ENCODE results near the gene GRM7.

GRM7 gene

GRCh38 chr3:7095116-7095515, 234.2 kb downstream of the GRM7 start:
- DNase-seq: no peak
- TF ChIP-seq CTCF (IDR thresholded peaks at IDR 0.05; ENCODE audit: low read depth, low read length): no peak

GRCh38 chr3:7100136-7100535, 239.2 kb downstream of the GRM7 start:
- Histone ChIP-seq H3K9me3 (no peaks in the 10 kb centered on the region), H3K4me3 (ENCODE audit: low read depth, low read length) (no peak overlapping the region), H3K4me1 (no peaks in the 10 kb centered on the region), H3K27me3 (no peaks in the 10 kb centered on the region), H3K36me3 (no peaks in the 10 kb centered on the region)
- DNase-seq: no peak
- no peak for TF ChIP-seq CTCF (IDR thresholded peaks at IDR 0.05; ENCODE audit: low read depth, low read length)

More at GRCh38 chr3:7095116-7095515, 234.2 kb downstream of the GRM7 start:
- Histone ChIP-seq H3K4me1 (no peaks in the 10 kb centered on the region), H3K36me3 (no peaks in the 10 kb centered on the region), H3K4me3 (ENCODE audit: low read depth, low read length) (no peak overlapping the region), H3K27me3 (no peaks in the 10 kb centered on the region), H3K9me3 (no peaks in the 10 kb centered on the region)

- H3K4me3 ChIP-seq (ENCODE audit: low read depth, low read length): no peak overlapping the region
- H3K27me3 ChIP-seq: no peaks in the 10 kb centered on the region
- no peak for DNase-seq
- no peaks in the 10 kb centered on the region for H3K36me3 ChIP-seq
- H3K4me1 ChIP-seq: no peaks in the 10 kb centered on the region
- TF ChIP-seq CTCF (IDR thresholded peaks at IDR 0.05; ENCODE audit: low read depth, low read length): no peak
- H3K9me3 ChIP-seq: no peaks in the 10 kb centered on the region
These were observed 245.7 kb downstream of the GRM7 start for GRCh38 chr3:7106635-7107034.

GRCh38 chr3:7112523-7113056, 251.7 kb downstream of the GRM7 start:
- no peak for TF ChIP-seq CTCF (IDR thresholded peaks at IDR 0.05; ENCODE audit: low read depth, low read length)
- DNase-seq: no peak
- Histone ChIP-seq H3K27me3 (no peaks in the 10 kb centered on the region), H3K9me3 (no peaks in the 10 kb centered on the region), H3K36me3 (no peaks in the 10 kb centered on the region), H3K4me3 (ENCODE audit: low read depth, low read length) (no peak overlapping the region), H3K4me1 (no peaks in the 10 kb centered on the region)

- Histone ChIP-seq H3K36me3 (no peaks in the 10 kb centered on the region), H3K27me3 (no peaks in the 10 kb centered on the region), H3K9me3 (no peaks in the 10 kb centered on the region), H3K4me1 (no peaks in the 10 kb centered on the region), H3K4me3 (ENCODE audit: low read depth, low read length) (no peak overlapping the region)
- TF ChIP-seq CTCF (IDR thresholded peaks at IDR 0.05; ENCODE audit: low read depth, low read length): peak; percentile 57
- peak; percentile 6 for DNase-seq
These were observed 283.9 kb downstream of the GRM7 start for GRCh38 chr3:7144697-7145308.

GRCh38 chr3:7146529-7146928, 285.6 kb downstream of the GRM7 start:
- H3K4me1 ChIP-seq: no peaks in the 10 kb centered on the region
- H3K36me3 ChIP-seq: no peaks in the 10 kb centered on the region
- no peak overlapping the region for H3K4me3 ChIP-seq (ENCODE audit: low read depth, low read length)
- no peak for DNase-seq
- no peaks in the 10 kb centered on the region for H3K9me3 ChIP-seq
- H3K27me3 ChIP-seq: no peaks in the 10 kb centered on the region
- TF ChIP-seq CTCF (IDR thresholded peaks at IDR 0.05; ENCODE audit: low read depth, low read length): no peak
